ENCODE data around the gene STXBP1. TPM values are rescaled to one million over a fixed set of nuclear protein-coding genes. Genes with fewer than 3 reads are reported as not detected.

STXBP1 gene
- total and polyA plus RNA-seq, 9 of the 15 experiments (the other 6 are each of a cell fraction or from before 2014, with no cell fraction given): 4.6 to 35.1 (median 9.7) TPM

DNA sequence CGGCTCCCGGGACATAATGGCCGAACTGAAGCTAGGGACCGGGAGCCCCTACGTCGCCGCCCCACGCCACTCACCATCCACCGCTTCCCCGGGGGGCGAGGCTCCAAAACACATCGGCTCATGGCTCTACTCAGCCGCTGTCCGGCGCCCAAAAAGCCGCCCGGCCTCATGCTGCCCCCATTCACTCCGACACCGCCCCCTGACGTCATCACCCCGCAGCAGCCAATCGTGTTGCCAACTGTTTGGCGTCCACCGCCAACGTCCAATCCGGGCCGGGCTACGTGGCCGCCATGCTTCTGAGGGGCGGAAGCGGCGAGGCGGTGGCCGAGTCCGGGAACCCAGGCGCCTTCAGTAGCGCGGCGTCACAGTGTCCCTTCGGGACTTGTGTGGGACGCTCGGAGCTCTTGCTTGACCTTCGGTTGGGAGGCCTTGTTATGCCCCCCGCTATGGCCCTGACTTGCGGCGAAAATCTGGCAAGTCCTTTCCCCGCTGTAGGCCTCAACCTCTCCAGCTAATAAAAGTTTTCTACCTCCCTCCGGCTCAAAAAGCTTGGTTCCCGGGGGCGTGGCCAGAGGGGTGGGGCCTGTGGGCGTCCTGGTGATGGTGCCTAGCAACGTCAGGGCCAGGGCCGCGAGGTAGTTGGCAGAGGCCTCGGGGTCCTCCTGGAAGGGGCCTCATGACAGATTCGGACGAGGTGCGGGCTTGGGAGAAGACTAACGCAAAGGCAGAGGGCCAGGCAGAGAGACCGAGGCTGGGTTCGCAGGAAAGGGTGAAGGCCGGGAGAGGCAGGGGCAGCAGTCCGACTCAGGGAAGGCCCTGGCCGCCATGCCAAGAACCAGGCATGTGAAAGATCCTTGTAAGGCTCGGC lies 103.6 kb downstream of the STXBP1 start, which contains the start of the genes PTRH1 and TTC16 (continued):
- TF ChIP-seq, protein P1, sequence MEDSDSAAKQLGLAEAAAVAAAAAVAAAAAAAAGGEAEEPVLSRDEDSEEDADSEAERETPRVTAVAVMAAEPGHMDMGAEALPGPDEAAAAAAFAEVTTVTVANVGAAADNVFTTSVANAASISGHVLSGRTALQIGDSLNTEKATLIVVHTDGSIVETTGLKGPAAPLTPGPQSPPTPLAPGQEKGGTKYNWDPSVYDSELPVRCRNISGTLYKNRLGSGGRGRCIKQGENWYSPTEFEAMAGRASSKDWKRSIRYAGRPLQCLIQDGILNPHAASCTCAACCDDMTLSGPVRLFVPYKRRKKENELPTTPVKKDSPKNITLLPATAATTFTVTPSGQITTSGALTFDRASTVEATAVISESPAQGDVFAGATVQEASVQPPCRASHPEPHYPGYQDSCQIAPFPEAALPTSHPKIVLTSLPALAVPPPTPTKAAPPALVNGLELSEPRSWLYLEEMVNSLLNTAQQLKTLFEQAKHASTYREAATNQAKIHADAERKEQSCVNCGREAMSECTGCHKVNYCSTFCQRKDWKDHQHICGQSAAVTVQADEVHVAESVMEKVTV (CRISPR knock-in tag; IDR thresholded peaks at IDR 0.05): no peak
- peak; percentile 77; the same call in 1 of the 2 replicates for TF ChIP-seq EP400 (IDR thresholded peaks at IDR 0.05)
- TF ChIP-seq FOSL1 (tag; conservative IDR thresholded peaks at IDR 0.05): peak; percentile 33; the same call in 1 of the 2 replicates
- peak; percentile 86 for TF ChIP-seq JUND (IDR thresholded peaks at IDR 0.05; ENCODE audit: borderline replicate concordance, low read depth, low read length)
- TF ChIP-seq JUND (tag; IDR thresholded peaks at IDR 0.05; ENCODE audit: borderline replicate concordance, low read depth, low read length): peak; percentile 86; the same call in 2 of the 3 replicates
- TF ChIP-seq MGA (IDR thresholded peaks at IDR 0.05): peak; percentile 77
- peak; percentile 44; the same call in 1 of the 2 replicates for TF ChIP-seq ETV5 (CRISPR knock-in tag; IDR thresholded peaks at IDR 0.05; ENCODE audit: low read depth)
- 0 out of 2 replicates have a peak, but pooled peaks have one; percentile 69 for TF ChIP-seq NBN (IDR thresholded peaks at IDR 0.05; ENCODE audit: low read depth)
- TF ChIP-seq MNT (conservative IDR thresholded peaks at IDR 0.05): peak; percentile 91 to 96
- TF ChIP-seq ETV1 (tag; conservative IDR thresholded peaks at IDR 0.05; ENCODE audit: low read depth): peak; percentile 66
- TF ChIP-seq HLTF (IDR thresholded peaks at IDR 0.05): no peak
- TF ChIP-seq CBFA2T3 (IDR thresholded peaks at IDR 0.05): no peak

All from K562 (cell line).